Keratinocyte (primary cell): ENCODE measurements around the gene PTPRN2. TPM values are rescaled to one million over a fixed set of nuclear protein-coding genes. Genes with fewer than 3 reads are reported as not detected.
"Not testable (repeated sequence)": the region's sequence is repeated elsewhere in the genome, so short reads cannot be mapped to it uniquely, and the experiment has no call there.

Source experiments
- DNase-seq: peaks from one replicate; pipeline ENCODE4 v3.0.0-alpha.2; 2011; ENCODE audit warnings: low read depth, missing footprints, low spot score
- FAIRE-seq: peaks from 2 replicates; lab custom pipeline; 2011; peaks lifted over from hg19 to GRCh38; lab: Jason Lieb, UNC
- H2AFZ ChIP-seq: 2 replicates; pipeline ENCODE4 v1.6.0; 2012; ENCODE audit warnings: low read length, control low read depth, inconsistent platforms; ENCODE audit not compliant: control insufficient read depth
- H3K27ac ChIP-seq: 2 replicates; pipeline ENCODE4 v1.5.1; 2011; ENCODE audit warnings: low read length; ENCODE audit not compliant: control insufficient read depth, insufficient read depth
- H3K27me3 ChIP-seq: 3 replicates; pipeline ENCODE4 v1.6.0; 2011; ENCODE audit warnings: low read length; ENCODE audit not compliant: control insufficient read depth, insufficient read depth; ENCODE audit errors: extremely low read depth
- H3K36me3 ChIP-seq, 2 experiments: 2 replicates in 1 of 2; 3 replicates in 1 of 2; pipeline ENCODE4 v1.5.1; 2011; ENCODE audit warnings: low read length in 2 of 2, mild to moderate bottlenecking in 1 of 2; ENCODE audit not compliant: control insufficient read depth in 2 of 2, insufficient read depth in 2 of 2; ENCODE audit errors: extremely low read depth in 1 of 2
- H3K4me1 ChIP-seq: 3 replicates; pipeline ENCODE4 v1.5.1; 2011; ENCODE audit warnings: low read length; ENCODE audit not compliant: control insufficient read depth, insufficient read depth; ENCODE audit errors: extremely low read depth
- H3K4me2 ChIP-seq: 3 replicates; pipeline ENCODE4 v1.6.0; 2011; ENCODE audit warnings: low read depth, low read length; ENCODE audit not compliant: control insufficient read depth, insufficient read depth; ENCODE audit errors: extremely low read depth
- H3K4me3 ChIP-seq, 3 experiments: fragments of 200-600 bp in 1 of 3; sonication (generic) in 1 of 3; 2 replicates in 2 of 3; 3 replicates in 1 of 3; pipeline ENCODE4 v1.5.1; 2011 to 2016; ENCODE audit warnings: low read length in 3 of 3, mild to moderate bottlenecking in 3 of 3, control low read depth in 2 of 3, inconsistent platforms in 1 of 3, low read depth in 1 of 3, mixed read lengths in 1 of 3, mixed run types in 1 of 3, moderate library complexity in 1 of 3; ENCODE audit not compliant: control insufficient read depth in 2 of 3, insufficient read depth in 2 of 3; ENCODE audit errors: extremely low read depth in 1 of 3
- H3K79me2 ChIP-seq: 2 replicates; pipeline ENCODE4 v1.6.0; 2012; ENCODE audit warnings: low read length; ENCODE audit not compliant: control insufficient read depth, insufficient read depth
- H3K9ac ChIP-seq: 3 replicates; pipeline ENCODE4 v1.6.0; 2011; ENCODE audit warnings: low read length; ENCODE audit not compliant: control insufficient read depth, insufficient read depth; ENCODE audit errors: extremely low read depth
- H3K9me1 ChIP-seq: 3 replicates; pipeline ENCODE4 v1.6.0; 2011; ENCODE audit warnings: low read length; ENCODE audit not compliant: control insufficient read depth, insufficient read depth; ENCODE audit errors: extremely low read depth
- H3K9me3 ChIP-seq: 2 replicates; pipeline ENCODE4 v1.5.1; 2012; ENCODE audit warnings: low read depth, low read length; ENCODE audit not compliant: control insufficient read depth
- H4K20me1 ChIP-seq: 3 replicates; pipeline ENCODE4 v1.6.0; 2011; ENCODE audit warnings: low read length; ENCODE audit not compliant: control insufficient read depth, insufficient read depth; ENCODE audit errors: extremely low read depth
- CTCF ChIP-seq, 3 experiments: IDR thresholded peaks in 1 of 3; conservative IDR thresholded peaks in 1 of 3; optimal IDR thresholded peaks in 1 of 3; 2 replicates in 2 of 3; 3 replicates in 1 of 3; pipeline versions ENCODE3 to v1.5.1; 2011; ENCODE audit warnings: low read length in 3 of 3, mild to moderate bottlenecking in 3 of 3, moderate library complexity in 2 of 3, control low read depth in 1 of 3, inconsistent platforms in 1 of 3; ENCODE audit not compliant: insufficient read depth in 2 of 3; ENCODE audit errors: extremely low read depth in 1 of 3
- EZH2 ChIP-seq: IDR thresholded peaks from one replicate; pipeline ENCODE4 v1.6.1; 2012; ENCODE audit warnings: inconsistent platforms, mild to moderate bottlenecking, low read length, moderate library complexity
- dilution Hi-C: fragments of 300-500 bp; cut with MboI; formaldehyde crosslinking; loops from one replicate; pipeline ENCODE4 v1.7.0; 2020; ENCODE audit warnings: low sequenced_read_pairs; ENCODE audit not compliant: extremely low pct_ligation_motif_present
- polyA plus RNA-seq, 5 experiments: library from polyadenylated mRNA; depleted of rRNA in 3 of 5; stranded (reverse) in 3 of 5; stranded (forward) in 1 of 5; unstranded in 1 of 5; fragments of >200 nt; gene quantifications; 1 replicate in 1 of 5; 2 replicates in 3 of 5; 3 replicates in 1 of 5; pipeline versions ENCODE4 v1.2.1 to v1.2.3, GENCODE V29; 2011 to 2012; ENCODE audit warnings: missing spikeins in 2 of 5, low read depth in 1 of 5, low replicate concordance in 1 of 5

Gene PTPRN2
- polyA plus RNA-seq, 1 donor (not counting 4 experiments of a cell fraction or from before 2014, with no cell fraction given): not detected

- H3K9ac ChIP-seq: no peak overlapping the region
- no peak overlapping the region for H3K27ac ChIP-seq
- TF ChIP-seq EZH2: no peak
- no peak for TF ChIP-seq CTCF (optimal IDR thresholded peaks at IDR 0.05 in 1 of 3, IDR thresholded peaks at IDR 0.05 in 1 of 3, conservative IDR thresholded peaks at IDR 0.05 in 1 of 3; ENCODE audit: extremely low read depth in 1 of 3, insufficient read depth in 2 of 3, low read length in 3 of 3)
- peaks cover 18% of the 10 kb centered on the region for H3K9me3 ChIP-seq
- no peak overlapping the region for H2AFZ ChIP-seq
- dilution Hi-C loops: no loop called here
- H3K4me3 ChIP-seq: no peak overlapping the region
- H3K4me1 ChIP-seq: no peaks in the 10 kb centered on the region
- H3K9me1 ChIP-seq: no peaks in the 10 kb centered on the region
- H3K27me3 ChIP-seq: no peaks in the 10 kb centered on the region
- H4K20me1 ChIP-seq: no peaks in the 10 kb centered on the region
- no peak for FAIRE-seq
- H3K4me2 ChIP-seq: no peak overlapping the region
- no peaks in the 10 kb centered on the region for H3K79me2 ChIP-seq
- no peaks in the 10 kb centered on the region for H3K36me3 ChIP-seq
- DNase-seq: no peak
Observed at GRCh38 chr7:157735826-157736225, 851.8 kb downstream of the PTPRN2 start.

- H3K79me2 ChIP-seq: no peaks in the 10 kb centered on the region
- H3K9ac ChIP-seq: no peak overlapping the region
- H4K20me1 ChIP-seq: no peaks in the 10 kb centered on the region
- H3K9me1 ChIP-seq: no peaks in the 10 kb centered on the region
- TF ChIP-seq EZH2 (no peak), CTCF (optimal IDR thresholded peaks at IDR 0.05 in 1 of 3, IDR thresholded peaks at IDR 0.05 in 1 of 3, conservative IDR thresholded peaks at IDR 0.05 in 1 of 3; ENCODE audit: extremely low read depth in 1 of 3, insufficient read depth in 2 of 3, low read length in 3 of 3) (no peak)
- H3K4me3 ChIP-seq: no peak overlapping the region
- no peak for DNase-seq
- no peak for FAIRE-seq
- no peaks in the 10 kb centered on the region for H3K36me3 ChIP-seq
- H3K27me3 ChIP-seq: no peaks in the 10 kb centered on the region
- peaks cover 18% of the 10 kb centered on the region for H3K9me3 ChIP-seq
- no peak overlapping the region for H3K4me2 ChIP-seq
- H3K27ac ChIP-seq: no peak overlapping the region
- dilution Hi-C loops: no loop called here
- H2AFZ ChIP-seq: no peak overlapping the region
- H3K4me1 ChIP-seq: no peaks in the 10 kb centered on the region
Observed at GRCh38 chr7:157734676-157735640, 852.7 kb downstream of the PTPRN2 start.

- H3K4me2 ChIP-seq, H3K9ac ChIP-seq, H3K4me3 ChIP-seq, FAIRE-seq, H3K27me3 ChIP-seq, H3K79me2 ChIP-seq, DNase-seq, H3K4me1 ChIP-seq, H4K20me1 ChIP-seq, H3K27ac ChIP-seq, H3K36me3 ChIP-seq, dilution Hi-C loops, H3K9me1 ChIP-seq, H2AFZ ChIP-seq: not testable (repeated sequence)
- peaks cover 18% of the 10 kb centered on the region for H3K9me3 ChIP-seq
Observed at GRCh38 chr7:157733760-157734395, 853.7 kb downstream of the PTPRN2 start.
